T1000 (cell line): ENCODE measurements around the gene TMEM158.

Experiments used
- DNase-seq: peaks from one replicate; lab custom pipeline; 2025; ENCODE audit warnings: mixed read lengths; lab: John Stamatoyannopoulos, UW

TMEM158 gene

GRCh38 chr3:45199837-45200648 lies 26.0 kb downstream of the TMEM158 start:
- peak; percentile 45 for DNase-seq

GRCh38 chr3:45198264-45199260 lies 27.5 kb downstream of the TMEM158 start:
- DNase-seq = no peak

- DNase-seq = no peak
These were observed 31.3 kb downstream of the TMEM158 start for GRCh38 chr3:45194791-45195190.

- no peak for DNase-seq
These were observed 34.1 kb downstream of the TMEM158 start for GRCh38 chr3:45191924-45192417.

- no peak for DNase-seq
These were observed 34.7 kb downstream of the TMEM158 start for GRCh38 chr3:45191424-45191823.

GRCh38 chr3:45188719-45189659 lies 37.1 kb downstream of the TMEM158 start:
- no peak for DNase-seq

- no peak for DNase-seq
These were observed 38.4 kb downstream of the TMEM158 start for GRCh38 chr3:45187694-45188141.

GRCh38 chr3:45186871-45187270 lies 39.2 kb downstream of the TMEM158 start:
- DNase-seq = no peak

GRCh38 chr3:45185461-45185860 lies 40.6 kb downstream of the TMEM158 start:
- DNase-seq = no peak

- DNase-seq = no peak
These were observed 41.0 kb downstream of the TMEM158 start for GRCh38 chr3:45185052-45185451.

GRCh38 chr3:45183872-45184262 lies 42.2 kb downstream of the TMEM158 start:
- DNase-seq = no peak

- peak; percentile 64 for DNase-seq
These were observed 42.9 kb downstream of the TMEM158 start for GRCh38 chr3:45182915-45183871.

- no peak for DNase-seq
These were observed 44.6 kb downstream of the TMEM158 start for GRCh38 chr3:45181496-45181895.

- DNase-seq = no peak
These were observed 45.2 kb downstream of the TMEM158 start for GRCh38 chr3:45180899-45181298.

- DNase-seq = peak; percentile 44
These were observed 46.0 kb downstream of the TMEM158 start for GRCh38 chr3:45180051-45180450.

- peak; percentile 26 for DNase-seq
These were observed 46.9 kb downstream of the TMEM158 start for GRCh38 chr3:45179163-45179562.

- peak; percentile 85 for DNase-seq
These were observed 47.7 kb downstream of the TMEM158 start for GRCh38 chr3:45178183-45179023.

GRCh38 chr3:45176912-45177311 lies 49.2 kb downstream of the TMEM158 start:
- DNase-seq = no peak
